PFSK-1 (cell line): ENCODE results near the gene DDAH1.

Experiments used
- FOXP2 ChIP-seq: optimal IDR thresholded peaks from 2 replicates; pipeline ENCODE3; 2011; ENCODE audit warnings: borderline replicate concordance, control low read depth, inconsistent platforms; ENCODE audit not compliant: insufficient read depth; ENCODE audit errors: extremely low read length, extremely low read depth
- POLR2AphosphoS5 ChIP-seq: IDR thresholded peaks from 2 replicates; pipeline ENCODE4 v1.6.1; 2012; ENCODE audit warnings: low read depth, mild to moderate bottlenecking, control low read depth, low read length, moderate library complexity
- REST ChIP-seq, 2 experiments: IDR thresholded peaks; 2 replicates each; pipeline versions ENCODE4 v1.6.1 to v1.8.0; 2011 to 2012; ENCODE audit warnings: low read depth in 2 of 2, low read length in 2 of 2, control low read depth in 1 of 2, inconsistent platforms in 1 of 2, mild to moderate bottlenecking in 1 of 2, moderate library complexity in 1 of 2; ENCODE audit not compliant: insufficient read depth in 1 of 2
- SIN3A ChIP-seq: IDR thresholded peaks from 2 replicates; pipeline ENCODE4 v1.6.1; 2012; ENCODE audit warnings: mild to moderate bottlenecking, low read length, moderate library complexity, borderline replicate concordance; ENCODE audit not compliant: insufficient read depth
- TAF1 ChIP-seq: IDR thresholded peaks from 2 replicates; pipeline ENCODE4 v1.6.1; 2012; ENCODE audit warnings: low read length, control low read depth, borderline replicate concordance; ENCODE audit not compliant: insufficient read depth

Gene DDAH1

GRCh38 chr1:85404408-85404807, 60.6 kb downstream of the DDAH1 start:
- no peak for TF ChIP-seq TAF1
- TF ChIP-seq REST (IDR thresholded peaks at IDR 0.05; ENCODE audit: insufficient read depth in 1 of 2, low read depth in 2 of 2, low read length in 2 of 2) = no peak
- no peak for TF ChIP-seq SIN3A
- no peak for TF ChIP-seq POLR2AphosphoS5
- TF ChIP-seq FOXP2 = no peak

GRCh38 chr1:85398391-85399064, 66.4 kb downstream of the DDAH1 start:
- TF ChIP-seq SIN3A (no peak), FOXP2 (no peak), POLR2AphosphoS5 (no peak), REST (IDR thresholded peaks at IDR 0.05; ENCODE audit: insufficient read depth in 1 of 2, low read depth in 2 of 2, low read length in 2 of 2) (no peak), TAF1 (no peak)

GRCh38 chr1:85397490-85398032, 67.4 kb downstream of the DDAH1 start:
- TF ChIP-seq SIN3A = no peak
- TF ChIP-seq FOXP2 = no peak
- TF ChIP-seq POLR2AphosphoS5 = no peak
- no peak for TF ChIP-seq TAF1
- TF ChIP-seq REST (IDR thresholded peaks at IDR 0.05; ENCODE audit: insufficient read depth in 1 of 2, low read depth in 2 of 2, low read length in 2 of 2) = no peak

GRCh38 chr1:85396194-85396593, 68.8 kb downstream of the DDAH1 start:
- TF ChIP-seq SIN3A (no peak), POLR2AphosphoS5 (no peak), FOXP2 (no peak), TAF1 (no peak), REST (IDR thresholded peaks at IDR 0.05; ENCODE audit: insufficient read depth in 1 of 2, low read depth in 2 of 2, low read length in 2 of 2) (no peak)
